GM10266 (cell line): ENCODE measurements around the gene PRKAA1.
"Not testable (repeated sequence)": the region's sequence is repeated elsewhere in the genome, so short reads cannot be mapped to it uniquely, and the experiment has no call there.

ENCODE experiments used
- DNase-seq: peaks from one replicate; pipeline ENCODE4 v3.0.0; 2012; ENCODE audit errors: extremely low spot score
- TF ChIP-seq, protein P1 (sequence below): IDR thresholded peaks from 2 replicates; pipeline ENCODE4 v1.5.1; 2012; ENCODE audit warnings: mild to moderate bottlenecking, low read depth; ENCODE audit not compliant: control insufficient read depth, insufficient read depth; ENCODE audit errors: missing control alignments

PRKAA1 gene

DNA sequence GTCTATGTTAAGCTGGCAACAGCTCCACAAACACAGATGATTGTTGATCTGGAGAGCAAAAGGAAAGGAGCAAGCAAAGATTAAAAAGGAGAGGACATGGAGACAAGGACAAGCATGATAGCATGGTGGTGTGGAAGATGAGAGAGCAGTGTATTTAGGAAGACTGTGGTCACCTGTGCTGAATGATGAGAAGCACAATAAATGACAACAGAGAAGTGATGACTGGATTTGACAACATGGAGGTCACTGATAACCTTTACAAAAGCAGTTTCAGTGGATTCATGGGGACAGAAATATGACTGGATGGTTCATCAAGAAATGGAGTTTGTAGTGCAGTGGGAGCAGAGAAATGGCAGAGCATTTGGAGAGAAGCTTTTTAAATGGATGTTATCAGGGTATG, 62.6 kb downstream of the PRKAA1 start:
- TF ChIP-seq, protein P1, sequence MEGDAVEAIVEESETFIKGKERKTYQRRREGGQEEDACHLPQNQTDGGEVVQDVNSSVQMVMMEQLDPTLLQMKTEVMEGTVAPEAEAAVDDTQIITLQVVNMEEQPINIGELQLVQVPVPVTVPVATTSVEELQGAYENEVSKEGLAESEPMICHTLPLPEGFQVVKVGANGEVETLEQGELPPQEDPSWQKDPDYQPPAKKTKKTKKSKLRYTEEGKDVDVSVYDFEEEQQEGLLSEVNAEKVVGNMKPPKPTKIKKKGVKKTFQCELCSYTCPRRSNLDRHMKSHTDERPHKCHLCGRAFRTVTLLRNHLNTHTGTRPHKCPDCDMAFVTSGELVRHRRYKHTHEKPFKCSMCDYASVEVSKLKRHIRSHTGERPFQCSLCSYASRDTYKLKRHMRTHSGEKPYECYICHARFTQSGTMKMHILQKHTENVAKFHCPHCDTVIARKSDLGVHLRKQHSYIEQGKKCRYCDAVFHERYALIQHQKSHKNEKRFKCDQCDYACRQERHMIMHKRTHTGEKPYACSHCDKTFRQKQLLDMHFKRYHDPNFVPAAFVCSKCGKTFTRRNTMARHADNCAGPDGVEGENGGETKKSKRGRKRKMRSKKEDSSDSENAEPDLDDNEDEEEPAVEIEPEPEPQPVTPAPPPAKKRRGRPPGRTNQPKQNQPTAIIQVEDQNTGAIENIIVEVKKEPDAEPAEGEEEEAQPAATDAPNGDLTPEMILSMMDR: no peak
- DNase-seq: no peak

DNA sequence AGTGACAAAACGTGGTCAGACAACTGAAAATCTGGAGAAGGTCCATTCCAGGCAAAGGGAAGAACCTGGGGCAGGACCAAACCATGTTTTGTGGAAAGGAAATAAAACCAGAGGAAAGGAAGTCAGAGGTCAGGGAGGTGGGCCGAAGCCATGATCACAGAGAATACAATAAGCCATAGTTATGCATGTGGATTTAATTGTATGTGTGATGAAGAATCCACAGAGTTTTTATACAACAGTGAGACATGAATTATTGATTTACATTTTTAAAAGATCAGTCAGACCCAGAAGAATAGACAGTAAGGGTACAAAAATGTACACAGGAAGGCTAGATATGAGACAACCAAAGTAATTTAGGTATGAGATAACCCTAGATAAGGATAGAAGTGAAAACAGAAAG, 63.2 kb downstream of the PRKAA1 start:
- DNase-seq: no peak
- TF ChIP-seq, protein P1: no peak

DNA sequence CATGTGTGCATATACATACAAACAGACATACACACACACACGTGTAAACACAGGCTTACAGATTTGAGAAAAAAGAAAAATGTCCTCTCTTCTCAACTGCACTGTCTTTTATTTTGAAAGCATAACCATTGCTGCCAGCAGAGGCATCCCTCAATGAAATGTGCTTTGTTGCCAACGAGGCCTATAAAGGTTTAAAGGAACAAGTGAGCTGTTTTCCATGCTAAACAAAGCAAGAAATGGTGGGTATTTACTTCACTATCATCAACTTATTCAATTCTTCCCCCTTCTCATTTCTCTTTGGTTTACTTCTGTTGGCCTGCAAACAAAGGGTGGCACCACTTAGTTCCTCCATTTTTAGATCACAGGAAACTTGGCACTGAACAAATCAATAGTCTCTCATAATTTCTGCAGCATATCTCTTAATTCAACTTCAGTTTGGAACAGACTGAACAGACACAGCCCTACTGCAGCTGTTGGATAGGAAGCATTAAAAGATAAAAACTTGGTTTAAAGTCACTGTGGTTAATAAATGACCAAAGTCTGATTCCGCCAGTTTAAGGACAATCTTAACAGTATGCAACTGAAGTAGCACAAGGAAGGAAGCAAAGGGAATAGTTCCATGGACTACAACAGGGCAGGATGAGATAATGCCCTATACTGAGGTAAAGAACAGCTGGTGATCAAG, 64.2 kb downstream of the PRKAA1 start:
- TF ChIP-seq, protein P1: no peak
- no peak for DNase-seq

DNA sequence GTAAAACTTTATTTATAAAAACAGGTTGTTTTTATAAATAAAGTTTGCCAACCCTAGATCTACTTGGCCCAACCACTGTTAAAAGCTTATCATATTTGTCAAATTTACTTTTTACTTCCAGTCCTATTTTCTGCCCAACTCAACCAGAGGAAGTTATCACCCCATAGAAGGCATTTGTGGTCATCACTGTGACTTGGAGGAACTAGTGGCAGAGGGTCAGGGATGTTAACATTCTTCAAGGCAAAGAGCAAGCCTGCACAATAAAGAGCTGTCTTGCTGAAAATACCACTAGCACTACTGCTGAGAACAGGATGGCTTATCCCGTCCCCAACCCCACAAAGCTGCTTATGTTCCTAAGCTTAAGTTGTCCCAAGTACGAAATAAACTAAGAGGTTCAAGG, 64.7 kb downstream of the PRKAA1 start:
- TF ChIP-seq, protein P1: no peak
- DNase-seq: no peak

DNA sequence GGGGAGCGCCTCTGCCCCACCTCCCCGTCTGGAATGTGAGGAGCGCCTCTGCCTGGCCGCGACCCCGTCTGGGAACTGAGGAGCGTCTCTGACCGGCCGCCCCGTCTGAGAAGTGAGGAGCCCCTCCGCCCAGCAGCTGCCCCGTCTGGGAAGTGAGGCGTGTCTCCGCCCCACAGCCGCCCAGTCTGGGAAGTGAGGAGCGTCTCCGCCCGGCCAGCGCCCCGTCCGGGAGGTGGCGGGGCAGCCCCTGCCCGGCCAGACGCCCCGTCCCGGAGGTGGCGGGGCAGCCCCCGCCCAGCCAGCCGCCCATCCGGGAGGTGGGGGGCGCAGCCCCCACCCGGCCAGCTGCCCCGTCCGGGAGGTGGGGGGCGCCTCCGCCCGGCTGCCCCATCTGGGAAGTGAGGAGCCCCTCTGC, 75.7 kb downstream of the PRKAA1 start:
- not testable (repeated sequence) for DNase-seq

DNA sequence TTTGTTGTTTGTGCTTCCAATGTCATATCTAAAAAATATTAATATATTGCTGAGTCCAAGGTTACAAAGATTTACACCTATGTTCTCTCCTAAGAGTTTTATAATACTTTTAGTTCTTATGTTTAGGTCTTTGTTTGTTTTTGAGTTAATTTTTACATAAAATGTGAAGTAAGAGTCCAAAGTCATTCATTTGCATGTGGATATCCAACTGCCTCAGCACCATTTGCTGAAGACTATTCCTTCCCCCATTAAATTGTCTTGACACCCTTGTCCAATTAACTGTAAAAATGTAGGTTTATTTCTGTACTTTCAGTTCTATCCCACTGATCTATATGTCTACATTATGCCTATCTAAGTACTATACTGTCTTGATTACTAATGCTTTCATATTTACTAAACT, 78.1 kb downstream of the PRKAA1 start:
- TF ChIP-seq, protein P1: no peak

DNA sequence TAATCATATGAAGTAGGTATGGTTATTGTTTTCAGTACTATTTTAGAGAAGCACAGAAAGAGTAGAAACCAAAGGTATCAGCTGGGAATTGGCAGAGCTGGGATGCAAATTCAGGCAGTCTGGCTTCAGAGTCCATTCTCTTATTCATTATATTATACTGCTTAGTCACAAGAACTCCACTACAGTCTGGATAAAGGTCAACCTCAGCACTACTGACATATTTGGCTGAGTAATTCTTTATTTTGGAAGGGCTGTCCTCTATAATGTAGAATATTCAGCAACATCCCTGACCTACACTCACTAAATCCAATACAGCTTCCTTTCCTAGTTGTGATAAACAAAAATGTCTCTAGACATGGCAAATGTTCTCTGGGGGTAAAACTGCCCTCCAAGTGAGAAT, 80.9 kb downstream of the PRKAA1 start:
- DNase-seq: no peak
- TF ChIP-seq, protein P1: no peak

More for the DNA sequence above, 78.1 kb downstream of the PRKAA1 start:
- DNase-seq: no peak

DNA sequence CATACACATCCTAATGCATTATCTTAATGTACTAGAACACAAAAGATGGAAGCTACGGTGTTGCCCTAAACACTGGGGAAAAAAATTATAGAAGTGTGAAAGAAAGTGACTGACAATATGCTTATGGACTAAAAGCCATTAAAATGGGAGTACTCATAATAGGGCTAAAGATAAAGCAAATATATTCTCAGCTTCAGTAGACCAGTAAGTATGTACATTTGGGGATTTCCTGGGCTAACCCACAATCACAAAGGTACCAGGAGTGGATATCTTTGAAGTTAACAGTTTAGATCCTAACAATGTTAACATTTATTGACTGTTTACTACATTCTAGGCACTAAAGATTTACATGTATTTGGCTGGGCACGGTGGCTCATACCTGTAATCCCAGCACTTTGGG, 81.6 kb downstream of the PRKAA1 start:
- DNase-seq: no peak
- TF ChIP-seq, protein P1: no peak
